H1 (cell line): ENCODE data around the gene KIR3DL1. TPM values are rescaled to one million over a fixed set of nuclear protein-coding genes. Genes with fewer than 3 reads are reported as not detected.
"Not testable (repeated sequence)": the region's sequence is repeated elsewhere in the genome, so short reads cannot be mapped to it uniquely, and the experiment has no call there.

Experiments used
- CTCF ChIA-PET: fragments of 300-600 bp; sonication (Branson Sonifier 250); formaldehyde crosslinking; loops from one replicate; lab custom pipeline; 2021; ENCODE audit not compliant: partially characterized antibody; lab: Charles Lee
- POLR2A ChIA-PET: fragments of 300-600 bp; sonication (Branson Sonifier 250); formaldehyde crosslinking; loops from one replicate; lab custom pipeline; 2021; ENCODE audit warnings: inconsistent platforms; ENCODE audit not compliant: partially characterized antibody; lab: Charles Lee
- DNase-seq, 2 experiments: peaks; one replicate each; pipeline versions ENCODE4 v3.0.0 to v3.0.0-alpha.2; 2010 to 2022; ENCODE audit warnings: low spot score in 2 of 2, low read depth in 1 of 2, mixed read lengths in 1 of 2
- FAIRE-seq: peaks from 2 replicates; lab custom pipeline; 2011; peaks lifted over from hg19 to GRCh38; lab: Jason Lieb, UNC
- H2AFZ ChIP-seq: 2 replicates; pipeline ENCODE4 v1.8.1; 2012; ENCODE audit warnings: low read length, inconsistent platforms
- H2AK5ac ChIP-seq: 2 replicates; pipeline ENCODE4 v1.6.1; 2013; ENCODE audit warnings: low read depth, low read length
- H2BK120ac ChIP-seq: replicated peaks from 2 replicates; pipeline ENCODE3; 2013; ENCODE audit warnings: low read depth, low read length, inconsistent platforms
- H2BK12ac ChIP-seq: 2 replicates; pipeline ENCODE4 v1.6.1; 2013; ENCODE audit warnings: low read depth, low read length
- H2BK15ac ChIP-seq: 2 replicates; pipeline ENCODE4 v1.6.1; 2013; ENCODE audit warnings: low read length
- H2BK20ac ChIP-seq: 2 replicates; pipeline ENCODE4 v1.6.1; 2013; ENCODE audit warnings: low read length
- H2BK5ac ChIP-seq: 2 replicates; pipeline ENCODE4 v1.6.1; 2013; ENCODE audit warnings: low read depth, low read length
- H3K14ac ChIP-seq: 2 replicates; pipeline ENCODE4 v1.6.1; 2013; ENCODE audit warnings: inconsistent platforms; ENCODE audit not compliant: insufficient read length
- H3K18ac ChIP-seq: 2 replicates; pipeline ENCODE4 v1.6.1; 2013; ENCODE audit warnings: low read length; ENCODE audit errors: extremely low read depth
- H3K23ac ChIP-seq: 2 replicates; pipeline ENCODE4 v1.6.1; 2013; ENCODE audit warnings: inconsistent platforms; ENCODE audit not compliant: insufficient read length
- H3K23me2 ChIP-seq: 2 replicates; pipeline ENCODE4 v1.6.1; 2013; ENCODE audit warnings: low read depth, low read length
- H3K27ac ChIP-seq: 2 replicates; pipeline ENCODE4 v1.6.1; 2011; ENCODE audit warnings: low read depth, low read length, inconsistent platforms
- H3K27me3 ChIP-seq, 4 experiments: replicated peaks in 1 of 4; 1 replicate in 1 of 4; 2 replicates in 3 of 4; pipeline versions ENCODE4 v1.6.1 to v1.8.1; 2011 to 2013; ENCODE audit warnings: low read length in 3 of 4, mild to moderate bottlenecking in 3 of 4, inconsistent platforms in 2 of 4, mixed read lengths in 2 of 4, moderate library complexity in 1 of 4; ENCODE audit not compliant: control insufficient read depth in 3 of 4, insufficient read depth in 3 of 4; ENCODE audit errors: extremely low read depth in 1 of 4
- H3K36me3 ChIP-seq, 4 experiments: 2 replicates each; pipeline versions ENCODE4 v1.6.1 to v1.8.1; 2011 to 2013; ENCODE audit warnings: mild to moderate bottlenecking in 4 of 4, low read length in 3 of 4, moderate library complexity in 2 of 4, control low read depth in 1 of 4, inconsistent platforms in 1 of 4; ENCODE audit not compliant: insufficient read depth in 4 of 4, control insufficient read depth in 2 of 4
- H3K4ac ChIP-seq: replicated peaks from 2 replicates; pipeline ENCODE3; 2013; ENCODE audit warnings: low read length, low read depth, mixed read lengths, inconsistent platforms; ENCODE audit not compliant: insufficient read length
- H3K4me1 ChIP-seq, 4 experiments: replicated peaks in 1 of 4; 1 replicate in 1 of 4; 2 replicates in 3 of 4; pipeline versions ENCODE4 v1.6.1 to v1.8.1; 2011 to 2013; ENCODE audit warnings: low read length in 3 of 4, inconsistent platforms in 2 of 4, mixed read lengths in 1 of 4; ENCODE audit not compliant: insufficient read depth in 4 of 4, control insufficient read depth in 3 of 4
- H3K4me2 ChIP-seq, 2 experiments: 2 replicates each; pipeline versions ENCODE4 v1.6.1 to v1.8.1; 2011 to 2013; ENCODE audit warnings: low read depth in 2 of 2, low read length in 2 of 2, control low read depth in 1 of 2, inconsistent platforms in 1 of 2, mild to moderate bottlenecking in 1 of 2; ENCODE audit not compliant: insufficient read depth in 1 of 2
- H3K4me3 ChIP-seq, 4 experiments: fragments of 200-600, 300-600 bp in 1 of 4; sonication (generic), shearing (Covaris generic), sonication (Bioruptor Twin) in 1 of 4; 2 replicates each; pipeline versions ENCODE4 v1.5.1 to v1.8.1; 2011 to 2016; ENCODE audit warnings: low read length in 4 of 4, low read depth in 3 of 4, control low read depth in 2 of 4, inconsistent platforms in 2 of 4, mild to moderate bottlenecking in 2 of 4, mixed read lengths in 1 of 4, moderate library complexity in 1 of 4; ENCODE audit not compliant: insufficient read depth in 2 of 4; ENCODE audit errors: extremely low read depth in 1 of 4
- H3K56ac ChIP-seq: replicated peaks from 2 replicates; pipeline ENCODE3; 2013; ENCODE audit warnings: low read depth, mild to moderate bottlenecking, mixed read lengths, low read length, inconsistent platforms; ENCODE audit not compliant: insufficient read length
- H3K79me1 ChIP-seq: 2 replicates; pipeline ENCODE4 v1.6.1; 2013; ENCODE audit warnings: low read depth, low read length, control low read depth
- H3K79me2 ChIP-seq, 2 experiments: 2 replicates each; pipeline versions ENCODE4 v1.6.1 to v1.8.1; 2012 to 2013; ENCODE audit warnings: low read length in 2 of 2, mild to moderate bottlenecking in 2 of 2, inconsistent platforms in 1 of 2; ENCODE audit not compliant: insufficient read depth in 2 of 2, control insufficient read depth in 1 of 2
- H3K9ac ChIP-seq, 4 experiments: replicated peaks in 1 of 4; 1 replicate in 1 of 4; 2 replicates in 3 of 4; pipeline versions ENCODE4 v1.6.1 to v1.8.1; 2011 to 2013; ENCODE audit warnings: low read depth in 3 of 4, low read length in 3 of 4, control low read depth in 2 of 4, mild to moderate bottlenecking in 2 of 4, moderate library complexity in 2 of 4, inconsistent platforms in 1 of 4; ENCODE audit errors: extremely low read depth in 1 of 4
- H3K9me3 ChIP-seq, 2 experiments: 2 replicates each; pipeline versions ENCODE4 v1.6.1 to v1.8.1; 2012 to 2013; ENCODE audit warnings: mild to moderate bottlenecking in 2 of 2, moderate library complexity in 2 of 2, control low read depth in 1 of 2, inconsistent platforms in 1 of 2, low read depth in 1 of 2, low read length in 1 of 2, mixed read lengths in 1 of 2; ENCODE audit not compliant: insufficient read depth in 2 of 2
- H4K20me1 ChIP-seq, 2 experiments: replicated peaks in 1 of 2; 2 replicates each; pipeline versions ENCODE3 to v1.8.1; 2011 to 2013; ENCODE audit warnings: inconsistent platforms in 2 of 2, low read length in 2 of 2, mild to moderate bottlenecking in 1 of 2; ENCODE audit not compliant: insufficient read depth in 2 of 2, control insufficient read depth in 1 of 2
- H4K5ac ChIP-seq: 2 replicates; pipeline ENCODE4 v1.6.1; 2013; ENCODE audit warnings: low read length, low read depth, mixed read lengths, inconsistent platforms; ENCODE audit not compliant: insufficient read length
- H4K8ac ChIP-seq: 2 replicates; pipeline ENCODE4 v1.8.0; 2013; ENCODE audit warnings: mild to moderate bottlenecking, moderate library complexity, low read length, inconsistent platforms; ENCODE audit not compliant: insufficient read depth; ENCODE audit errors: extremely low read depth
- H4K91ac ChIP-seq: replicated peaks from 2 replicates; pipeline ENCODE3; 2013; ENCODE audit warnings: low read length, mixed read lengths, inconsistent platforms; ENCODE audit not compliant: insufficient read length
- WGBS, 2 experiments: shearing (Covaris generic) in 1 of 2; methylation state at CpG; one replicate each; pipeline versions ENCODE4 v1.1.6 to v1.1.7; 2013 to 2015; ENCODE audit warnings: low lambda C conversion rate in 2 of 2, mixed read lengths in 2 of 2, inconsistent platforms in 1 of 2, low coverage in 1 of 2, missing lambda C conversion rate in 1 of 2; ENCODE audit not compliant: insufficient replicate concordance in 2 of 2, insufficient coverage in 1 of 2, insufficient read length in 1 of 2; ENCODE audit errors: extremely low coverage in 1 of 2, missing lambda C conversion rate in 1 of 2; 5-methylcytosine and 5-hydroxymethylcytosine counted together
- polyA plus RNA-seq, 7 experiments: library from polyadenylated mRNA; depleted of rRNA in 3 of 7; stranded (reverse) in 5 of 7; unstranded in 2 of 7; fragments of >200 nt in 5 of 7; fragments of 200-250 nt in 2 of 7; gene quantifications; 1 replicate in 5 of 7; 2 replicates in 1 of 7; 4 replicates in 1 of 7; pipeline versions ENCODE4 v1.2.1 to v1.2.3, GENCODE V29; 2011 to 2013; ENCODE audit warnings: missing spikeins in 2 of 7, mixed read lengths in 2 of 7
- total RNA-seq: library from RNA; stranded (reverse); fragmentation: NEBNext Ultra II Directional; extraction: Animal tissue kit (Norgen Biotek cat#: 25700); gene quantifications from 2 replicates; pipeline ENCODE4 v1.2.1, GENCODE V29; 2021

Gene KIR3DL1
- total and polyA plus RNA-seq, 2 of the 8 experiments (the other 6 are each of a cell fraction or from before 2014, with no cell fraction given), result not detected

DNA sequence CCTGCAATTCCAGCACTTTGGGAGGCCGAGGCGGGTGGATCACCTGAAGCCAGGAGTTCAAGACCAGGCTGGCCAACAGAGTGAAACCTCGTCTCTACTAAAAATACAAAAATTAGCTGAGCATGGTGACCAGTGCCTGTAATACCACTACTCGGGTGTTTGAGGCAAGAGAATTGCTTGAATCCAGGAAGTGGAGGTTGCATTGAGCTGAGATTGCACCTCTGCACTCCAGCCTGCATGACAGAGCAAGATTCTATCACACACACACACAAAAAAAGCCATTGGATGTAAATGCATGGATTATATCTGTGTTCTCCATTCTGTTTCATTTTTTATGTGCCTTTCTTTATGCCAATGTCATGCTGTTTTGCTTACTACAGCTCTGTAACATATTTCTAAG, 8.1 kb downstream of the KIR3DL1 start:
- POLR2A ChIA-PET, H3K27ac ChIP-seq, H3K4me3 ChIP-seq, H3K23ac ChIP-seq, H3K14ac ChIP-seq, H2AFZ ChIP-seq, H4K8ac ChIP-seq, H3K9ac ChIP-seq, H3K4me2 ChIP-seq, FAIRE-seq, H3K4me1 ChIP-seq, H3K4ac ChIP-seq, H2BK5ac ChIP-seq, H4K20me1 ChIP-seq, H2BK12ac ChIP-seq, H4K91ac ChIP-seq, H3K79me1 ChIP-seq, H2BK120ac ChIP-seq, H3K79me2 ChIP-seq, H4K5ac ChIP-seq, H3K18ac ChIP-seq, H3K36me3 ChIP-seq, H2AK5ac ChIP-seq, H2BK20ac ChIP-seq, H3K56ac ChIP-seq, H3K23me2 ChIP-seq, DNase-seq, H2BK15ac ChIP-seq, H3K27me3 ChIP-seq, CTCF ChIA-PET: not testable (repeated sequence)
- WGBS, 2 experiments, result 52% methylated on average over 4 of the region's 4 CpGs; no CpG with 5 or more reads in 1 of the 2 experiments
- peaks cover 23 to 46% of the 10 kb centered on the region in 2 experiments for H3K9me3 ChIP-seq

DNA sequence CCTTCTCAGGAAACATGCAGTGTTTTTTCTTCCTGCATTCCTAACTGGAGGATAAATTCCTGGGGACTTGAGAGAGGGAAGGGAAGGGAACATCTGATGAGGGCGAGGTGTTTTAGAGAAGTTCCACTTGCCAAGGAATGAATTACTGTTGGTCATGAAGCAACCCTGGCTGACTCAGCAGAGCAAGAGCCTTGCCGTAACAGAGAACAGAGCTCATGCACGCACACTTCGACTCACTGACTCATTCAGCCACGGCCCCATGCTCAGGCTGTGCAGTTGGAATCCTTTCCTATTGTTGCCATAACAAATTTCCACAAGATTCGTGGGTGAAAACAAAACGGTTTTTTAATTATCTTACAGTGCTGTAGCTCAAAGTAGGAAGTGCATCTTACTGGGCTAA, 9.1 kb downstream of the KIR3DL1 start:
- H3K4me2 ChIP-seq, H2BK20ac ChIP-seq, H3K4ac ChIP-seq, H3K14ac ChIP-seq, H3K4me3 ChIP-seq, H3K23ac ChIP-seq, H2AK5ac ChIP-seq, H3K79me2 ChIP-seq, H3K9ac ChIP-seq, H2BK5ac ChIP-seq, H2AFZ ChIP-seq, DNase-seq, H3K23me2 ChIP-seq, FAIRE-seq, H2BK12ac ChIP-seq, H4K8ac ChIP-seq, H4K91ac ChIP-seq, POLR2A ChIA-PET, H3K36me3 ChIP-seq, H2BK120ac ChIP-seq, H3K27me3 ChIP-seq, H3K27ac ChIP-seq, H3K56ac ChIP-seq, H4K20me1 ChIP-seq, CTCF ChIA-PET, H3K4me1 ChIP-seq, H3K79me1 ChIP-seq, H3K18ac ChIP-seq, H2BK15ac ChIP-seq, H4K5ac ChIP-seq: not testable (repeated sequence)
- WGBS, 2 experiments, result 73% methylated on average over 7 of the region's 7 CpGs; no CpG with 5 or more reads in 1 of the 2 experiments
- H3K9me3 ChIP-seq, result peaks cover 19 to 41% of the 10 kb centered on the region in 2 experiments; a peak in 3 of 4 replicates
